SK-N-SH treated with all-trans-retinoic acid at 6 μM for 48 hours (cell line): ENCODE data around the gene ALDH1A2.

Experiments used
- ATAC-seq: fragments of 200-7000 bp; cut with Tn5 transposase; 3 replicates; pipeline ENCODE4 v1.9.1; 2020; ENCODE audit warnings: mild to moderate bottlenecking, moderate library complexity
- ARNTL ChIP-seq: fragments of 450-650 bp; formaldehyde crosslinking; IDR thresholded peaks from 2 replicates; pipeline ENCODE4 v1.5.0; 2020; ENCODE audit warnings: low read depth, mild to moderate bottlenecking, moderate library complexity, borderline replicate concordance
- BACH2 ChIP-seq: fragments of 250-450 bp; sonication (Bioruptor Pico); IDR thresholded peaks from 2 replicates; pipeline ENCODE4 v1.9.0; 2021; ENCODE audit warnings: mild to moderate bottlenecking, borderline replicate concordance
- CSDC2 ChIP-seq: fragments of 250-450 bp; sonication (Bioruptor Pico); IDR thresholded peaks from 2 replicates; pipeline ENCODE4 v1.5.0; 2020; ENCODE audit warnings: mild to moderate bottlenecking, moderate library complexity
- ESRRG ChIP-seq: fragments of 250-450 bp; sonication (Bioruptor Pico); IDR thresholded peaks from 2 replicates; pipeline ENCODE4 v1.6.1; 2021; ENCODE audit warnings: mild to moderate bottlenecking
- GLIS3 ChIP-seq: fragments of 250-450 bp; sonication (Bioruptor Pico); IDR thresholded peaks from 2 replicates; pipeline ENCODE4 v1.5.0; 2020; ENCODE audit warnings: mild to moderate bottlenecking, moderate library complexity
- ISL1 ChIP-seq: fragments of 250-450 bp; sonication (Bioruptor Pico); IDR thresholded peaks from 2 replicates; pipeline ENCODE4 v2.1.2; 2022; ENCODE audit warnings: mild to moderate bottlenecking, moderate library complexity
- OSR1 ChIP-seq: fragments of 250-450 bp; sonication (Bioruptor Pico); IDR thresholded peaks from 2 replicates; pipeline ENCODE4 v1.8.0; 2022; ENCODE audit warnings: moderate library complexity, mild to moderate bottlenecking, inconsistent platforms
- PPARA ChIP-seq: fragments of 250-450 bp; sonication (Bioruptor Pico); IDR thresholded peaks from 2 replicates; pipeline ENCODE4 v1.5.0; 2020; ENCODE audit warnings: mild to moderate bottlenecking, borderline replicate concordance
- RARB ChIP-seq: fragments of 250-450 bp; sonication (Bioruptor Pico); IDR thresholded peaks from 2 replicates; pipeline ENCODE4 v1.8.0; 2021; ENCODE audit warnings: mild to moderate bottlenecking, moderate library complexity
- SNAI2 ChIP-seq: fragments of 250-450 bp; sonication (Bioruptor Pico); IDR thresholded peaks from 2 replicates; pipeline ENCODE4 v1.5.0; 2020; ENCODE audit warnings: mild to moderate bottlenecking, moderate library complexity
- TCF4 ChIP-seq: fragments of 250-450 bp; sonication (Bioruptor Pico); IDR thresholded peaks from 2 replicates; pipeline ENCODE4 v1.8.0; 2021; ENCODE audit warnings: mild to moderate bottlenecking, moderate library complexity, borderline replicate concordance
- TOX ChIP-seq: fragments of 250-450 bp; sonication (Bioruptor Pico); IDR thresholded peaks from 2 replicates; pipeline ENCODE4 v1.8.0; 2021; ENCODE audit warnings: mild to moderate bottlenecking, moderate library complexity, borderline replicate concordance
- ZC3H10 ChIP-seq: fragments of 250-450 bp; sonication (Bioruptor Pico); IDR thresholded peaks from 2 replicates; pipeline ENCODE4 v1.5.1; 2021; ENCODE audit warnings: mild to moderate bottlenecking, moderate library complexity
- ZFP3 ChIP-seq: fragments of 250-450 bp; sonication (Bioruptor Pico); IDR thresholded peaks from 2 replicates; pipeline ENCODE4 v1.5.0; 2020; ENCODE audit warnings: mild to moderate bottlenecking, moderate library complexity
- ZFP30 ChIP-seq: fragments of 450-650 bp; formaldehyde crosslinking; IDR thresholded peaks from 2 replicates; pipeline ENCODE4 v1.5.0; 2022; ENCODE audit warnings: mild to moderate bottlenecking, moderate library complexity
- ZNF565 ChIP-seq: fragments of 450-650 bp; formaldehyde crosslinking; conservative IDR thresholded peaks from 2 replicates; pipeline ENCODE4 v1.5.0; 2020; ENCODE audit warnings: low read depth, mild to moderate bottlenecking, moderate library complexity
- ZNF70 ChIP-seq: fragments of 450-650 bp; formaldehyde crosslinking; IDR thresholded peaks from 2 replicates; pipeline ENCODE4 v1.5.0; 2020; ENCODE audit warnings: mild to moderate bottlenecking, moderate library complexity
- ZNF8 ChIP-seq: fragments of 450-650 bp; formaldehyde crosslinking; IDR thresholded peaks from 2 replicates; pipeline ENCODE4 v1.5.0; 2020; ENCODE audit warnings: mild to moderate bottlenecking, moderate library complexity
- TF ChIP-seq, protein P1 (sequence below): fragments of 250-450 bp; sonication (Bioruptor Pico); IDR thresholded peaks from 2 replicates; pipeline ENCODE4 v1.5.0; 2020; ENCODE audit warnings: mild to moderate bottlenecking, moderate library complexity
- TF ChIP-seq, protein P2 (sequence below): fragments of 250-450 bp; sonication (Bioruptor Pico); IDR thresholded peaks from 2 replicates; pipeline ENCODE4 v1.5.1; 2021; ENCODE audit warnings: mild to moderate bottlenecking, moderate library complexity
- TF ChIP-seq, protein P3 (sequence below): fragments of 250-450 bp; sonication (Bioruptor Pico); IDR thresholded peaks from 2 replicates; pipeline ENCODE4 v1.8.0; 2021; ENCODE audit warnings: low read depth, mild to moderate bottlenecking, moderate library complexity, borderline replicate concordance

The ALDH1A2 gene

DNA sequence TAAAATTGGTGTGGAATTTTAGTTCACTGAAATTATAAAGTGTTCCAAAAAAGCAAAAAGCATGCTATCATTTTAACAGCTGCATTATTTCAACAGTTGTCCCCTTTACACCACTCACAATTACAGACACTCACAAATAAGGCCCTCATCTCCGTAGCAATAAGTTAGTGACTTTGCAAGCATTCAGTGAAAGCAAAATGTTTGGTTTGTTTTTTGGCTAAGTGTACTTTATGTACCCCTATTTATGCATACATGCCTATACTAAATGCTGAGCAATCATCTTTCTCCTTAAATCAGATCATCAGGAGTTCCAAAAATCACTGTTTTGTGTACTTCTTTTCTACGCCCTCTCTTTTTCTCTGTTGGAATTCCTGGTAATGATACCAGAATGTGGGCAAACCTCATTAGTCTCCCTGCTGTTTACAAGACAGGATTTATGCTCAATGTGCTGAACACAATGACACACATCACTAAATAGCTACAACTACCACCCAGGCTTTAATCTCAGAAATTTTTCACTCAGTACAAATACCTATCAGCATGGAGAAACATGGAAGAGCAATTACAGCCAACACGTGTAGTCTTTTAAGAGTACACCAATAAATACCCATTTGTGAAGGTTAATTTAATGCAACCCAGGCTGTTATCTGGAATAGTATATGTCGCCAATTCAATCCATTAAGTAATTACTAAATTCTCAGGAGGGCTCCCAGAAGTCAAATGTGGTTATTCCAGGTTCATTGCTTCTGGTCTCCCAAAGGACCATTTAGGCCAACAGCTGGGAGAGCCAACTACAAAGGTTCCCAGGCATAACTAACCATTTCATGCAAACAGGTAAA lies 12.0 kb downstream of the ALDH1A2 start:
- TF ChIP-seq ZFP30 (CRISPR knock-in tag) (no peak), BACH2 (CRISPR knock-in tag) (no peak), ZNF565 (CRISPR knock-in tag) (no peak), CSDC2 (CRISPR knock-in tag) (no peak), ZFP3 (CRISPR knock-in tag) (no peak), RARB (CRISPR knock-in tag) (no peak), ISL1 (no peak), TCF4 (CRISPR knock-in tag) (no peak), ZNF70 (no peak), ZNF8 (CRISPR knock-in tag) (no peak), SNAI2 (CRISPR knock-in tag) (no peak), OSR1 (CRISPR knock-in tag) (no peak), ESRRG (CRISPR knock-in tag) (no peak), GLIS3 (no peak), ZC3H10 (CRISPR knock-in tag) (no peak), TOX (CRISPR knock-in tag) (no peak), ARNTL (CRISPR knock-in tag) (no peak)
- TF ChIP-seq, protein P1, sequence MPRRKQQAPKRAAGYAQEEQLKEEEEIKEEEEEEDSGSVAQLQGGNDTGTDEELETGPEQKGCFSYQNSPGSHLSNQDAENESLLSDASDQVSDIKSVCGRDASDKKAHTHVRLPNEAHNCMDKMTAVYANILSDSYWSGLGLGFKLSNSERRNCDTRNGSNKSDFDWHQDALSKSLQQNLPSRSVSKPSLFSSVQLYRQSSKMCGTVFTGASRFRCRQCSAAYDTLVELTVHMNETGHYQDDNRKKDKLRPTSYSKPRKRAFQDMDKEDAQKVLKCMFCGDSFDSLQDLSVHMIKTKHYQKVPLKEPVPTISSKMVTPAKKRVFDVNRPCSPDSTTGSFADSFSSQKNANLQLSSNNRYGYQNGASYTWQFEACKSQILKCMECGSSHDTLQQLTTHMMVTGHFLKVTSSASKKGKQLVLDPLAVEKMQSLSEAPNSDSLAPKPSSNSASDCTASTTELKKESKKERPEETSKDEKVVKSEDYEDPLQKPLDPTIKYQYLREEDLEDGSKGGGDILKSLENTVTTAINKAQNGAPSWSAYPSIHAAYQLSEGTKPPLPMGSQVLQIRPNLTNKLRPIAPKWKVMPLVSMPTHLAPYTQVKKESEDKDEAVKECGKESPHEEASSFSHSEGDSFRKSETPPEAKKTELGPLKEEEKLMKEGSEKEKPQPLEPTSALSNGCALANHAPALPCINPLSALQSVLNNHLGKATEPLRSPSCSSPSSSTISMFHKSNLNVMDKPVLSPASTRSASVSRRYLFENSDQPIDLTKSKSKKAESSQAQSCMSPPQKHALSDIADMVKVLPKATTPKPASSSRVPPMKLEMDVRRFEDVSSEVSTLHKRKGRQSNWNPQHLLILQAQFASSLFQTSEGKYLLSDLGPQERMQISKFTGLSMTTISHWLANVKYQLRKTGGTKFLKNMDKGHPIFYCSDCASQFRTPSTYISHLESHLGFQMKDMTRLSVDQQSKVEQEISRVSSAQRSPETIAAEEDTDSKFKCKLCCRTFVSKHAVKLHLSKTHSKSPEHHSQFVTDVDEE (CRISPR knock-in tag) = no peak
- TF ChIP-seq, protein P2, sequence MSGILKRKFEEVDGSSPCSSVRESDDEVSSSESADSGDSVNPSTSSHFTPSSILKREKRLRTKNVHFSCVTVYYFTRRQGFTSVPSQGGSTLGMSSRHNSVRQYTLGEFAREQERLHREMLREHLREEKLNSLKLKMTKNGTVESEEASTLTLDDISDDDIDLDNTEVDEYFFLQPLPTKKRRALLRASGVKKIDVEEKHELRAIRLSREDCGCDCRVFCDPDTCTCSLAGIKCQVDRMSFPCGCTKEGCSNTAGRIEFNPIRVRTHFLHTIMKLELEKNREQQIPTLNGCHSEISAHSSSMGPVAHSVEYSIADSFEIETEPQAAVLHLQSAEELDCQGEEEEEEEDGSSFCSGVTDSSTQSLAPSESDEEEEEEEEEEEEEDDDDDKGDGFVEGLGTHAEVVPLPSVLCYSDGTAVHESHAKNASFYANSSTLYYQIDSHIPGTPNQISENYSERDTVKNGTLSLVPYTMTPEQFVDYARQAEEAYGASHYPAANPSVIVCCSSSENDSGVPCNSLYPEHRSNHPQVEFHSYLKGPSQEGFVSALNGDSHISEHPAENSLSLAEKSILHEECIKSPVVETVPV (CRISPR knock-in tag) = no peak
- TF ChIP-seq, protein P3, sequence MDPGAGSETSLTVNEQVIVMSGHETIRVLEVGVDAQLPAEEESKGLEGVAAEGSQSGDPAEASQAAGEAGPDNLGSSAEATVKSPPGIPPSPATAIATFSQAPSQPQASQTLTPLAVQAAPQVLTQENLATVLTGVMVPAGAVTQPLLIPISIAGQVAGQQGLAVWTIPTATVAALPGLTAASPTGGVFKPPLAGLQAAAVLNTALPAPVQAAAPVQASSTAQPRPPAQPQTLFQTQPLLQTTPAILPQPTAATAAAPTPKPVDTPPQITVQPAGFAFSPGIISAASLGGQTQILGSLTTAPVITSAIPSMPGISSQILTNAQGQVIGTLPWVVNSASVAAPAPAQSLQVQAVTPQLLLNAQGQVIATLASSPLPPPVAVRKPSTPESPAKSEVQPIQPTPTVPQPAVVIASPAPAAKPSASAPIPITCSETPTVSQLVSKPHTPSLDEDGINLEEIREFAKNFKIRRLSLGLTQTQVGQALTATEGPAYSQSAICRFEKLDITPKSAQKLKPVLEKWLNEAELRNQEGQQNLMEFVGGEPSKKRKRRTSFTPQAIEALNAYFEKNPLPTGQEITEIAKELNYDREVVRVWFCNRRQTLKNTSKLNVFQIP = no peak
- ATAC-seq = no peak

DNA sequence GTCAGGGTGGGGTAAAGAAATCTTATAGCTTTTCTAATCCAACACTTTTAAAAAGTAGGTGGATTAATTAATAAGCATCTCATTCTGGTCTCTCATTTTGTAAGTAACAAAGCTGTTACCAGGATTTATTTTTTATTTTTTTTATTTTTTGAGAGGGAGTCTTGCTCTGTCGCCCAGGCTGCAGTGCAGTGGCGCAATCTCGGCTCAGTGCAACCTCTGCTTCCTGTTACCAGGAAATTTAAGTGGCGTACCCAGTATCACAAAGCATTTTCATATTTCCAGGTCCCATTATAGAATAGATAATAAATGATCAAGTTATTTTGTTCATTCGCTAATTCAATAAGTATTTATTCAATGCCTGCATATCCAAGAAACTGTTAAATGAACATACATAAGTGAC lies 13.2 kb downstream of the ALDH1A2 start:
- no peak for ATAC-seq
- no peak for TF ChIP-seq BACH2 (CRISPR knock-in tag)
- TF ChIP-seq PPARA = no peak
- TF ChIP-seq, protein P2 (CRISPR knock-in tag) = no peak
- TF ChIP-seq, protein P3 = no peak
- TF ChIP-seq ZFP3 (CRISPR knock-in tag) = no peak
- TF ChIP-seq SNAI2 (CRISPR knock-in tag) = no peak
